B cell (primary cell): ENCODE data around the gene RD3L. TPM values are rescaled to one million over a fixed set of nuclear protein-coding genes. Genes with fewer than 3 reads are reported as not detected.

Source experiments
- ATAC-seq: fragments of 200-7000 bp; cut with Tn5 transposase; one replicate; pipeline ENCODE4 v1.10.0; 2021; ENCODE audit warnings: low read depth, mild to moderate bottlenecking, moderate number of reproducible peaks, moderate library complexity
- CTCF ChIA-PET: fragments of 350-600 bp; sonication (Branson Sonifier 250); formaldehyde crosslinking; loops from one replicate; lab custom pipeline; 2021; ENCODE audit warnings: antibody characterized with exemption, inconsistent platforms; lab: Charles Lee
- POLR2A ChIA-PET: fragments of 350-600 bp; sonication (Branson Sonifier 250); formaldehyde crosslinking; loops from one replicate; lab custom pipeline; 2021; ENCODE audit warnings: antibody characterized with exemption; lab: Charles Lee
- DNase-seq: peaks from one replicate; pipeline ENCODE4 v3.0.0; 2013
- H2AFZ ChIP-seq: 2 replicates; pipeline ENCODE4 v1.6.1; 2012; ENCODE audit warnings: mild to moderate bottlenecking, low read depth, low read length; ENCODE audit not compliant: insufficient read depth, poor library complexity, severe bottlenecking
- H3K27ac ChIP-seq, 2 donors: 1 replicate in 1 of 2; 2 replicates in 1 of 2; pipeline ENCODE4 v1.5.1; 2012 to 2013; ENCODE audit warnings: low read length in 2 of 2, mild to moderate bottlenecking in 2 of 2, moderate library complexity in 1 of 2
- H3K27me3 ChIP-seq, 4 experiments: fragments of 200-600 bp in 1 of 4; sonication (generic) in 1 of 4; replicated peaks in 1 of 4; 1 replicate in 2 of 4; 2 replicates in 2 of 4; pipeline versions ENCODE4 v1.6.1 to v1.7.0; 2013 to 2016; ENCODE audit warnings: low read length in 3 of 4, mild to moderate bottlenecking in 2 of 4, mixed read lengths in 1 of 4, moderate library complexity in 1 of 4; ENCODE audit not compliant: insufficient read depth in 4 of 4, control insufficient read depth in 3 of 4; ENCODE audit errors: control extremely low read depth in 1 of 4
- H3K36me3 ChIP-seq, 2 experiments: replicated peaks in 1 of 2; 1 replicate in 1 of 2; 2 replicates in 1 of 2; pipeline versions ENCODE4 v1.6.1 to v1.7.1; 2013; ENCODE audit warnings: low read length in 1 of 2; ENCODE audit not compliant: insufficient read depth in 2 of 2, control insufficient read depth in 1 of 2; ENCODE audit errors: control extremely low read depth in 1 of 2, extremely low read depth in 1 of 2
- H3K4me1 ChIP-seq, 2 donors: fragments of 200-600 bp in 1 of 2; sonication (generic) in 1 of 2; 1 replicate in 1 of 2; 2 replicates in 1 of 2; pipeline versions ENCODE4 v1.5.1 to v1.6.1; 2013 to 2017; ENCODE audit warnings: low read length in 2 of 2; ENCODE audit not compliant: control insufficient read depth in 2 of 2, insufficient read depth in 2 of 2
- H3K4me2 ChIP-seq: replicated peaks from 2 replicates; pipeline ENCODE3; 2012; ENCODE audit warnings: mild to moderate bottlenecking, low read depth, low read length; ENCODE audit not compliant: poor library complexity, severe bottlenecking
- H3K4me3 ChIP-seq, 5 experiments: fragments of 200-600 bp in 1 of 5; sonication (generic) in 1 of 5; 1 replicate in 3 of 5; 2 replicates in 2 of 5; pipeline versions ENCODE4 v1.5.1 to v1.7.0; 2011 to 2016; ENCODE audit warnings: low read length in 4 of 5, mild to moderate bottlenecking in 4 of 5, low read depth in 2 of 5, control low read depth in 1 of 5, moderate library complexity in 1 of 5; ENCODE audit not compliant: insufficient read depth in 1 of 5; ENCODE audit errors: control extremely low read depth in 1 of 5, extremely low read depth in 1 of 5
- H3K79me2 ChIP-seq: fragments of 200-600 bp; sonication (generic); one replicate; pipeline ENCODE4 v1.6.0; 2016; ENCODE audit warnings: low read length; ENCODE audit not compliant: control insufficient read depth, insufficient read depth
- H3K9ac ChIP-seq: fragments of 200-600 bp; sonication (generic); 2 replicates; pipeline ENCODE4 v1.6.1; 2017; ENCODE audit warnings: mild to moderate bottlenecking, low read length, moderate library complexity
- H3K9me3 ChIP-seq, 3 donors: one replicate each; pipeline versions ENCODE4 v1.6.1 to v1.7.1; 2013; ENCODE audit warnings: low read length in 2 of 3; ENCODE audit not compliant: control insufficient read depth in 2 of 3, insufficient read depth in 1 of 3; ENCODE audit errors: control extremely low read depth in 1 of 3
- H4K20me1 ChIP-seq: 2 replicates; pipeline ENCODE4 v1.6.0; 2012; ENCODE audit warnings: mild to moderate bottlenecking, low read length; ENCODE audit not compliant: insufficient read depth, control insufficient read depth, poor library complexity, severe bottlenecking
- H3K27ac Mint-ChIP-seq: one replicate; pipeline ENCODE4 v1.8.0; 2021; ENCODE audit warnings: mixed read lengths
- H3K27me3 Mint-ChIP-seq: one replicate; pipeline ENCODE4 v1.8.0; 2021; ENCODE audit warnings: mixed read lengths
- H3K4me1 Mint-ChIP-seq: one replicate; pipeline ENCODE4 v1.8.0; 2021; ENCODE audit warnings: mixed read lengths
- H3K4me3 Mint-ChIP-seq: one replicate; pipeline ENCODE4 v1.8.0; 2021; ENCODE audit warnings: mixed read lengths
- H3K9me3 Mint-ChIP-seq: one replicate; pipeline ENCODE4 v1.8.0; 2022; ENCODE audit warnings: mixed read lengths; ENCODE audit not compliant: insufficient read depth
- CTCF ChIP-seq: fragments of 200-600 bp; IDR thresholded peaks from one replicate; pipeline ENCODE4 v1.8.0; 2022; ENCODE audit warnings: antibody characterized with exemption, mild to moderate bottlenecking
- EZH2 ChIP-seq: IDR thresholded peaks from 2 replicates; pipeline ENCODE4 v1.6.1; 2012; ENCODE audit warnings: borderline replicate concordance, low read depth, mild to moderate bottlenecking, moderate library complexity, low read length; ENCODE audit not compliant: insufficient read depth, poor library complexity, severe bottlenecking
- WGBS: methylation state at CpG from one replicate; pipeline ENCODE4 v1.1.5; 2013; ENCODE audit warnings: missing lambda C conversion rate; ENCODE audit not compliant: insufficient coverage; 5-methylcytosine and 5-hydroxymethylcytosine counted together
- intact Hi-C: fragments of 100-400 bp; cut with micrococcal nuclease; formaldehyde crosslinking; loops from one replicate; pipeline ENCODE4 v1.10.0; 2022
- polyA plus RNA-seq: library from polyadenylated mRNA; depleted of rRNA; stranded (reverse); fragments of >200 nt; gene quantifications from 2 replicates; pipeline ENCODE4 v1.2.3, GENCODE V29; 2012
- total RNA-seq, 2 donors: library from RNA; stranded (reverse); fragments of 120-200 nt in 1 of 2; gene quantifications; 1 replicate in 1 of 2; 2 replicates in 1 of 2; pipeline versions ENCODE4 v1.2.3 to v1.2.4, GENCODE V29; 2013 to 2022

The RD3L gene
- total and polyA plus RNA-seq, 2 donors (not counting 1 experiment from before 2014, with no cell fraction given): not detected

- no peak for DNase-seq
- H3K4me3 ChIP-seq: peak overlapping the region in 1 of 5 experiments; percentile 15
- TF ChIP-seq CTCF (no peak), EZH2 (no peak)
- peaks cover 4 to 10% of the 10 kb centered on the region in 2 donors for H3K4me1 ChIP-seq
- H3K4me2 ChIP-seq: peak overlapping the region; percentile 72
- H3K9ac ChIP-seq: peak overlapping the region; percentile 40
- no peaks in the 10 kb centered on the region for H3K9me3 ChIP-seq
- peaks cover 8% of the 10 kb centered on the region for H3K4me1 Mint-ChIP-seq
- intact Hi-C loops: loop anchor here (1.0 kb wide), 1 partner anchor 101 kb away; no protein-coding TSS in a partner anchor
- H3K27me3 Mint-ChIP-seq: no peaks in the 10 kb centered on the region
- peak overlapping the region; percentile 51 for H3K4me3 Mint-ChIP-seq
- CTCF ChIA-PET: interaction anchor here (0.7 to 5.8 kb wide), 13 partner anchors 9 to 230 kb away, joined by 3 to 136 read pairs (median 4); a partner anchor contains a TSS
- H2AFZ ChIP-seq: peak overlapping the region; percentile 57
- H3K27ac ChIP-seq: no peak overlapping the region
- no peaks in the 10 kb centered on the region for H3K27me3 ChIP-seq
- POLR2A ChIA-PET: no interaction called here
- no peaks in the 10 kb centered on the region for H3K79me2 ChIP-seq
- H3K36me3 ChIP-seq: peaks cover 0 to 30% of the 10 kb centered on the region in 2 experiments
- H3K9me3 Mint-ChIP-seq: no peaks in the 10 kb centered on the region
- ATAC-seq: no peak
- H3K27ac Mint-ChIP-seq: no peak overlapping the region
- peaks cover 10% of the 10 kb centered on the region for H4K20me1 ChIP-seq
- WGBS: 87% methylated on average over 17 of the region's 26 CpGs
Observed at GRCh38 chr14:103909531-103910261, 32.6 kb downstream of the RD3L start.

- TF ChIP-seq EZH2 (no peak), CTCF (no peak)
- no peaks in the 10 kb centered on the region for H3K9me3 Mint-ChIP-seq
- peaks cover 0 to 23% of the 10 kb centered on the region in 2 experiments for H3K36me3 ChIP-seq
- H3K4me3 Mint-ChIP-seq: no peak overlapping the region
- DNase-seq: no peak
- H3K27me3 Mint-ChIP-seq: peaks cover 4% of the 10 kb centered on the region
- peaks cover 5% of the 10 kb centered on the region for H4K20me1 ChIP-seq
- peaks cover 4 to 10% of the 10 kb centered on the region in 2 donors for H3K4me1 ChIP-seq
- H3K4me3 ChIP-seq: no peak overlapping the region
- no peak overlapping the region for H3K9ac ChIP-seq
- WGBS: no CpG with 5 or more reads among the region's 4 CpGs
- no peaks in the 10 kb centered on the region for H3K79me2 ChIP-seq
- H3K27ac ChIP-seq: no peak overlapping the region
- H3K4me1 Mint-ChIP-seq: peaks cover 8% of the 10 kb centered on the region
- H3K9me3 ChIP-seq: no peaks in the 10 kb centered on the region
- CTCF ChIA-PET: interaction anchor here (0.7 to 5.8 kb wide), 3 partner anchors 11 to 102 kb away, joined by 3 to 136 read pairs (median 3); no protein-coding TSS in a partner anchor
- ATAC-seq: no peak
- intact Hi-C loops: no loop called here
- no peak overlapping the region for H3K27ac Mint-ChIP-seq
- H3K27me3 ChIP-seq: no peaks in the 10 kb centered on the region
- no peak overlapping the region for H3K4me2 ChIP-seq
- POLR2A ChIA-PET: interaction anchor here (0.8 kb wide), 1 partner anchor 49 kb away, joined by 5 read pairs; no protein-coding TSS in a partner anchor
- H2AFZ ChIP-seq: no peak overlapping the region
Observed at GRCh38 chr14:103908580-103908979, 33.7 kb downstream of the RD3L start.
